ENCODE measurements around the gene MAP2K5. TPM values are rescaled to one million over a fixed set of nuclear protein-coding genes. Genes with fewer than 3 reads are reported as not detected.

Gene MAP2K5
- polyA plus RNA-seq, 1 donor = 23.6 TPM

DNA sequence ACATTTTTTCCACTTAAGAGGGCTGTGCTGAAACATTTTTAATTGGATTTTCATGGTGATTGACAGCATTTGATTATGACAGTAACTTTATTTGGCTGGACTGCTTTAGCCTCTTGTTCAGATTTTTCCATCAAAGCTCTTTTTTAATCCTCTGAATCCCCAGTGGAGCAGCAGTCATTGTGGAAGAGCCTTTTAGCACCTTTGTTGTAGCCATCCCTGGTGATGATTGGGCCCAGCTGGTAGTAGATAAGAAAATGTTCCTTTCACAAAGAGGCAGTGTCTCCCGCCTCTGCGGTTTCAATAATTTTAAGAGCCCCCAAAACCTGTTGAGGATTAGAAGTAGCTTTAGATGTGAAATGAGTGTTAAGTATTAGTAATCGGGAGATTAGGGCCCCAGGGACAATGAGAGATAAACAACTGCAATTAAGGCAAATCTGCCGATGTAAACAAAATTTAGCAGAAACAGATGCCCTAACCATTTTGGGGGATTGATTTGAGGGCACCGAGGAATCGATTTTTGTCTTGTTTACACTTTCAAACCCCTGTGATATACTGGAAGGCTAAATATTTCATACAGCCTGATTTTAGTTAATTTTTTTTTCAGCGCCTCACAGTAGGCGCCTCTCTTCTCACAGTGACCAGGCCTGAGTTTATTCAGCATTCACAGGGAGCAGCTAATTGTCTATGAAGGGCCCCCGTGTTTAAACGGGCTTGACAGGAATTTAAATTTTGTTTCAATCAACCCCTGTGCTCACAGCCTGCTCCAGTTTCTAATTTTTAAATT lies 239.6 kb downstream of the MAP2K5 start:
- DNase-seq = no peak

DNA sequence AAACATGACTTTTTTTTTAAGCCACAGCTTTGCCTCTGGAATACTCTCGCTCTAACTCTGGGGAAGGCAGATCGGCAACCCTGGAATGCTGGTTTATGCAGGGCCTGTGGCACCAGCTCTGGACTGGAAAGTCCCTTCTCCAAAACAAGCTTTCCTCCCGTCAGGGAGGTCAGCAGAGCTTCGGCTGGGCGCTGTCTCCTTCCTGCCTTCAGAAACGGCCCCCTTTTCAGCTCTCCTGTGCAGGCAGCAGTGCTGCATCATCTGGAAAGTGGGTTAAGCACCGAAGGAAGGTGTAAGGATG lies 240.1 kb downstream of the MAP2K5 start:
- no peak for DNase-seq

DNA sequence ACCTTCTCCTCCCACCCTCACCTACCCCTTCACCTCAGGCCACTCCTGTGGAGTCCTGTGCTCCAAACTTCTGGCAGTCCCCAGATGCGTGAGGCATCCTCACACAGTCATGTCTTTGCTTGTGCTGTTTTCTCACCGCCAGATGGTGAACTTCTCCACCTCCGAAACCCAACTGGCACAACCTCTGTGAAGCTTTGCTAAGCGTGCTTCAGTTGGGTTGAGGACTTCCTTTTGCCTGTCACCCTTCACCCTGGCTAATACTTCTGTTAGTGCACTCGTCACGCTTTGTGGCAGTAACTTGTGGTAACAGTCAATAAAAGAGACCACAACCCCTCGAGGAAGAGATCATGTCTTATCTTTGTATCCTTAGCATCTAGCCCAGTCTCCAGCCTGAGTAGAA lies 240.8 kb downstream of the MAP2K5 start:
- no peak for DNase-seq

DNA sequence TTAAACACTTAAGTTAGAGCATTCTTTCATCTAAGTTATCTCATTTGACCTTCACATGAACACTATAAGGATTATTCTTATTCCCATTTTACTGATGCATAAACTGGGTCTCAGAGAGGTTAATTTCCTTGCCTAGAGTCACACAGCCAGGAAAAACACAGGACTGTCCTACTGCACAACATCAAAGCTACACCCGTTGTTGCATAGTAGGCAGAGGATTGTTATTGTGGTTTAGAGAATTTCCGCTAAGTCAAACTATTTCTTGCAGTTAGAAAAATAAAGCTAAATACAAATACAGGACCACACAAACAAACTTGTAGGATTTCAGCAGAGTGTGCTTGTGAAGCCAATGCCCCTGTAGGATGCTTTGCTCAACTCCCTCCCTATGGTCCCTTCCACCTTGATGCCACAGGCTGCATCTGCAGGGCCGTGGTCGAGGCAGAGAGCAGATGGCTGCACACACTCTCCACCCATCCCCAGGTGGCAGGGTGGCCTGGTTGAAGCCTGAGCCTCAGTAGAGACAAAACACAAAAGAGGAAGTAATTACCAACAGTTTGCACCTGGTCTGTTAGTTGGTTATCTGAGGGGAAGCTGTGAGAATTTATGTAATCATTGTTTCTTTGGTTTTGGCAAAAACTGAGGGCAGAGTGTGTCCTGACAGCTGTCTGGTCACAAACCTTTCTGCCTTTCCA lies 241.7 kb downstream of the MAP2K5 start:
- DNase-seq = no peak

DNA sequence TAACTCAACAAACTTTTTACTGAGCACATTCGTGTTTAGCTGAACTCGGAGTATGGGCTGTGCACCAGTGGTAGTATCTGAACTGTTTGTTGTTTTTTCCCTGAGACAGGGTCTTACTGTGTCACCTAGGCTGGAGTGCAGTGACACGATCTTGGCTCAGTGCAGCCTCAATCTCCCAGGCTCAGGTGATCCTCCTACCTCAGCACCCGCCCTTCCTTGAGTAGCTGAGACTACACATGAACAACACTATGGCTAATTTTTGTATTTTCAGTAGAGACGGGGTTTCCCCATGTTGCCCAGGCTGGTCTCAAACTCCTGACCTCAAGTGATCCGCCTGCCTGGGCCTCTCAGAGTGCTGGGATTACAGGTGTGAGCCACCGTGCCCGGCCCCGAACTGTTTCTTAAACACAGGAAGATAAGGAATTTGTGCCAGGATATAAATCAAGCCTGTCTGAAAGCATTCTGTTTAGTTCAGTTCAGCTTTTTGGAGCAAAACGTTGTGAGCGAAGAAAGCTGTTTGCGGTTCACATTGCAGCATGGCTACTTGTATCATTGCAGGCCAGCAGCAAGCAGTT lies 242.4 kb downstream of the MAP2K5 start:
- no peak for DNase-seq

DNA sequence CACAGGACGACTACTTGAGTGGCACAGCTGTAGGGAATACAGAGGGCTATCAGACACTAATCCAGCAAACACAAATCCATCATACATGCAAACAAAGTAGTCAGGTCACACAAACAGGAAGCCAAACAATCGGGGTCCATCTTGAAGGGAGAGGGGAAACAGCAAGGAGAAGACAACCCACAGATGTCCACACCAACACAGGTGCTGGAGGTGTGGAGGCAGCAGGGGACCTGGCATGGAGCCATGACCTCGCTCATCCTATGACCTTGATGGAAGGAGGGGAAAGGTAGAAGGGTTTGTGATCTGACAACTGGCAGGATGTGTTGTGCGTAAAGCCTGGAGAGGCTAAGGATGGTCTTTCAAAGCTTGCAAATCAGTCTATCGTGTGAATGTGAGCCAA lies 242.9 kb downstream of the MAP2K5 start:
- no peak for DNase-seq

DNA sequence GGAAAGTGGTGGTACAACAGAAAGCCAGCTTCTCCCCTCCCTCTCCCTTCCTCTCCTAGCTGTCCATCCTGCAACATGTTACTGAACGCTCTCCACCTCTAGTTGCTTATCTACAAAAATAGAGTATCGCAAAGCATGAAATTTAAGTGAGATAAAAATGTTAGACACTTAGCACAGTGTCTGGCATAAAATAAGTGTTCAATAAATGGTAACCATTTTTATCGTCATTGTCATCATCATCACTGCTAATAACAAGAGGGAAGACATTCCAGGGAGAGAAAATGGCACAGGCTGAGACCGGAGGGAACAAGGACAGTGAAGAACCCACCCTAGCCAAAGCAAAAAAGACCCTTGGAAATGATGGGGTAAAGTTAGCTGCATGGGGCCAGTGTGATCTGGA lies 244.1 kb downstream of the MAP2K5 start:
- no peak for DNase-seq

DNA sequence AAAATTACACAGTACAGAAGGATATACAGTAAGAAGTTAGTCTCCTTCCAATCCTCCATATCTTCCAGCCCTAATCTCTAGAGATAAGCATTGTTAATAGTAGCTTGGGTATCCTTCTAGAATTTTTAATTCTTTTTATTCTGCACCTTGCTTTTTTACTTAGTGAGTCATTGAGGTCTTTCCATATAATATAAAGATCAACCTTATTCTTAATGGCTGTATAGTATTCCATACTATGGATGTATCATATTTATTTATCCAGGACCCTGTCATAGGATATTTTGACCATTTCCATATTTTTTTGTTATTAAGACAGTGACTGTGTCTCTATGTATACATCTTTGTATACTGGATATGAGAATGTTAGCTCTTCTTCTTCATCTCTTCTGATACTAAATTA lies 246.5 kb downstream of the MAP2K5 start:
- no peak for DNase-seq

DNA sequence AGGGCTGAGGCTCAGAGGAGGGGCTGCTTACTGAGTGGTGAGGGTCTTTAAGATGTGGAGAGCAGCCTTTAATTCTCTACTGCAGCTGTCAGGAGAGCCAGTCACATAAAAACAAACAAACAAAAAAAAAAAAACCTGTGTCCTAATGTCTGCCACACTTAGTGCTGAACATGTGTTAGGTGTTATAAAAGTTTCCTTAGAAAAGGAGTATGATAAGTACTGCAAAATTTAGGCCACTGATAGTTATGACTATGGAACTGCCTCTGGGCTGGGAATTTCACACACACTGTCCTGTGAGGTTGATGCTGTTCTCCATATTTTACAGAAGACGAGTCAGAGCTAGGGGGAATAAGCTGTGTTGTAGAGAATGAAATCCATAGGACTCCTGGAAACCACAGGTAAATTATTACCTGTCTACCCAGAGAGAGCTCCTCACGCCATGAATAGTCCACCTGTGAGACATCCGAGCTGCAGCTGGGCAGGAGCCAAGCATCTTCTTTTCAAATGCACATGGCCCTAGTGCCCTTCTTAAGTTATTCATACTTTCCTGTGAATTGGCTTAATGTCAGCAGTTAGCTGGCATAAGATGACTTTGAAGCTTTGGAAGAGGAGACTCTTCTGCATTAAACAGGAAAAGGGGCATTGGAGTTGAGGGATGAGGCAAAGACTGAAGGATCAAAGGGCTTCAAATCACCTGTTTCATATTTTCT lies 248.3 kb downstream of the MAP2K5 start:
- DNase-seq = no peak

DNA sequence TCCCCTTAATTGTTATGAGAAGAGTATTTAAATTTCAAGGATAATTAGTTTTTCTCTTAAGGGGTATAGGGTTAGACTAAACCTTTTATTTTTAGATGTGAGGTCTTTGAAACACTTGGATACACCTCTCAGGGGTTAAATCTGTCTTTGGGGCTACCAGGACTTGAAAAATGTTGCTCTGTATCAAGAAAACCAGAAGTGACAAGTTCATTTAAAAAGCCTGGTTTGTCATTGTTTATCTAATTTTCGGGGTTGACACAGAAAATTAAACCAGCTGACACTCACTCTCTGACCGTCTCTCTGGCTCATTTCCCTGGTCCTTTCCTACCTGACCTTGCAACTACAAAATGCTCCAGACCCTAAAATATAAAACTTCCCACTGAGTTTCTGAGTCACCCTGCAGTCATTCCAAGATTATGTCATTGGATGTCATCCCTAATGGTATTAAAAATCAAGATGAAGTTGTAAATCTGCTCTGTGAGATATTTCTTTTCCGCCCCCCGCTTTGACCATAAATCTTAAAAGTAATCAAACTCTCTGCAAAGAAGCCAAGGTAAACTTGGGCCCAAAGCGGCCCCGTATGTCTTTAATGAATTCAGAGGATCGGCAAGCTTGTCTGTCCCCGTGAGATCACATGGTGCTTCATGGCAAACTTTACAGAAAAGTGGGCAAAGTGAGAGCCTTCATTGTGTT lies 249.9 kb downstream of the MAP2K5 start:
- DNase-seq = peak; percentile 46

DNA sequence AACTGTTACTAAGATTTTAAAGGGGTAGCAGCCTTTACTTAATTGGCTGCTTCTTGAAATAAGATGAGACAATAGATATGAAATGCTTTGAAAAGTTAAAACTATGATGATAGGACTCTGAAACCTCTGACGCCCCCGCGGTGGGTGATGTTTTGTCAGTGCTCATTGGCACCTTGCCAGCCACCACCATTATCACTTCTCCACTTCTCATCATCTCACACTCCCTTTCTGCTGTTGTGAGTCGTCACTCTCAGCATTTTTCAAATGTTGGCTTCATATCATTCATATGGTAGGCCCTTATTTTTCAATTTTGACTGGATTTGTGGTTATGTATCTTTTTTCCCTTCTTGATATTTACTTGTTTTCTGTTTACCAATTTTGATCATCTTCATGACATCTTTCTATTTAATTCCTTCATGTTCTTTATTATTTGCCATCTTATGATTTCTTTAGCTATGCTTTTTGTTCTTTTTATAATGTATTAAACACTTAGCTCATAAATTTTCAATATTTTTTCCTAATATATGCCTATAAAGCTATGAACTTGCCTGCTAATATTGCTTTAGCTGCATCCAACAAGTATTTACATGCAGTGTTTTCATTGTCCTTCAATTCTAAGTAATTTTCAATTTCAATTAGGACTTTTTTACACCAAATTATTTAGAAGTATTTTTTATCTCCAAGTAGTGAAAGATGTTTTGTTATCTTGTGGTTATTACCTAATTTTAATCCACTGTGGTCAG lies 252.5 kb downstream of the MAP2K5 start:
- no peak for DNase-seq

DNA sequence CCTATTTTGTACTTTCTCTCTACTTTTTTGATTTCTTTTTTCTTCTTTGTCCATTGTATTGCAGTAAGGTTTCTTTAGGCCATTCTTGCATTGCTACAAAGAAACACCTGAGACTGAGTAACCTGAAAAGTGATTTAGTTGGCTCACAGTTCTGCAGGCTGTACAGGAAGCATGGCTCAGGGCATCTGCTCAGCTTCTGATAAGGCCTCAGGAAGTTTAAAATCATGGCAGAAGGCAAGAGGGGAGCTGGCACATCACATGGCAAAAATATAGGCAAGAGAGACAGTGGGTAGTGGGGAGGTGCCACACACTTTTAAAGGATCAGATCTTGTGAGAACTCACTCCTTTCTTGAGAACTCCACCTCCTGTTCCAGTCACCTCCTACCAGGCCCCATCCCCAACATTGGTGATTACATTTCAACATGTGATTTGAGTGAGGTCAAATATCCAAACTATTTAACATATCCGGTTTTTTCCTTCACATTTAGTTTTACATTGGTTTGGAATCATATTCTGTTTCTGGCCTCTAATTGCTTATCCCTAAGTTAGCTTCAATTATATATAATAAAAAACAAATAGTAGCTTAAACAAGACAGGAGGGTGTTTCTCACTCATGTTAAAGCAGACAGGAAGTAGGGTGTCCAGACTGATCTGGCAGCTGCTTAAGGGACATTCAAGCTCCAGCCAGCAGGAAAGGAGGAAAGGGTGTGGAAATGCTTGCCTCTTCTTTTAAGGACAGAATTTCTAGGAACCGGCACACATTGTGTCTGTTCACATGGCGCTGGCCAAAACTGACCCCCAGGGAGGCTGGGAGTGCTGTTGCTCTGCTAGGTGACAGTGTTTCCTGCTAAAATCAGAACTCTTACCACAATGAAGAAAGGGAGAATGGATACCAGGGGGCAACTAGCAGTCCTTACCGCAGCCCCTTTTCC lies 254.0 kb downstream of the MAP2K5 start:
- DNase-seq = no peak

DNA sequence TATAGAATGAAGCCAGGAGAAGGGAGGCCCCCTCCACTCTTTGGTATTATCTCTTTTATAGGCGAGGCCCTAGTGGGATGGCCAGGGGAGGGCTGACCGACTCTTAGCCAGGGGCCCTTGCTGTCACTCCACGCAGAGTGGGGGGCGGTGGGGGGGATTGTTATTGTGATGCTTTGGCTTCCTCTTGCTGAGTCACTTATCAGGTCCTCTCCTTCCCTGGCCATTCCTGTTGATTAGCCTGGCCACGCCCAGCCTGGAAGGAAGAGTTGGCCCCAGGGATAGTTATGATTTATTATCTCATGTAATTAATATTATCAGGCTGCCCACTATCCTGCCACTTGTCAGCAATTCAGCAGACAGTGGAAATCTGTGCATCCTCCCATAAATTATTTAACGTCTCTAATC lies 257.3 kb downstream of the MAP2K5 start:
- no peak for DNase-seq

DNA sequence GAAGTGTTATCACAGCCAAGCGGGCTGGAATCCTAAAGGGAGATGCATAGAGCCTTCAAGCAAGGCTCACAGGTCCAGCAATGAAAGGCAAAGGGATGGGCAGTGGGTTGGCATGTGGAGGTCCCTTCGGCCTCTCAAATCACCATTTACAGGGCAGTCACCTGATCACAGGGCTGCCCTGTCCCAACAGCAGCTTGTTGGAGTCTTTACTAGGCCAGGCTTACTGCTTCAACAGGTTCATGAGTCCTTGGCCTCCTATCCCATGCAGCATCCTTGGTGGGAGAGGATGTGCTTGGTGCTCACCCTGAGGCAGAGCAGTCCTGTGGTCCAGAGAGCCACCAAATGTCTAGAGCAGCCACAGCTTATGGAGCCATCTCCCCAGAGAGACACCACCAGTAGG lies 258.6 kb downstream of the MAP2K5 start:
- DNase-seq = no peak

DNA sequence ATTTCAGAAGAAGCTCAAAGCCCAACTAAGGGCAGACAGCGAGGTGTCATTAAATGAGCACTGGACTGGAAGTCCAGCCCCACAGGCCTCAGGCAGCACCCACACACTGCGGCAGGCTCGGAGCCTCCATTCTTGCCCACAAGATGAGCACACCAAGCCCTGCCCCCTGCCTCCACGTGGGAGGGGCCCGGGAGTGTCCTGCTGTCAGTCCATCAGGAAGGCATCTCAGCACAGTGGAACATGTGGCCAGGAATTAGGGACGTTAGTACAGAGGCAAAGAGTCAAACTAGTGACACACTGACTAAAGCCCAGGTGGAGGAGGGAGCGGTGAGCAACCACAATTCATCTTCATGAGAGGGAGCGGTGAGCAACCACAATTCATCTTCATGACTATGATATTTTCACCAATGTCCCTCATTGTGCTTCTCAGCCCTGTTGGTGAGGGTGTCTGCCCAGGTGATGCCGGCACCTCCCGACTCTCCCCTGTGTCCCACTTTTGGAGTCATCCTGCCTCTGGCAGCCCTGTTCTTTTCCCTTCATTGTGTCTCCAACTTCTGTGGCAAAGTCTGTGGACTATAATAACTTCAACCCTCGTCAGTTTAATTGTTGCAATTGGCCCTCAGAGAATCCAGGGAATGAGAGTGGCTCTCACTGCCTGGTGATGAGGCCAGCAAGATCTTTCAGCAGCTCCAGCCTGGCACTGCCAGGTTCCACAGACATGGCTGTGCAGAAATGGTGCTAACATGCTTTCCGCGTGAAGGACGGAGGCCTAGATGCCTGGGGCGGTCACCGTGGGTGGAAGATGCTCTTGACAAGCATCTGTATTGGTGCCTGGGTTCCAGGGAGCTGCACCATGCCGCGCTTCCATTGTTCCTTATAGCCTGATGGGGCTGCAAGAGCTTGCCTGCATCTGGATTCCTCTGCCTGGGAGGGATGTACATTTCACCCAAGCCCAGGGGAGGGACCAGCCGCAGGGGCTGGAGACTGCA lies 259.7 kb downstream of the MAP2K5 start:
- no peak for DNase-seq

DNA sequence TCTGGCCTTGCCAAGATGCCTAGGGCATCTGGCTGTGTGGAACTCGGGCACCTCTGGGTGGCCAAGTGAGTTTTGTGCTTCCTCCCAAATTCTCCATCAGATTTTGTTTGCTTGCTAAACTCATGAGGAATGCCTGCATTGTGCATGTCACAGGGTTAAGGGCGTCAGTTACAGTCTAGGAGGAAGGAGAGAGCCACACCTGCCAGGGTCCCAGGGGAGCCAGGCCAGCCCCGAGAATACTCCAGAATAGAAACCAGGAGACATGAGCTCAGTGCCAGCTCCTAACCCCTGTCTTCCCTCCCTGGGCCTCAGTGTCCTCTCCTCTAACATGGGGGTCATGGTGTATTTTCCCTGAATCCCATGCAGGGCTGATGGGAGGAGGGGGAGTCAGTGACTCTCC lies 260.8 kb downstream of the MAP2K5 start:
- no peak for DNase-seq

DNA sequence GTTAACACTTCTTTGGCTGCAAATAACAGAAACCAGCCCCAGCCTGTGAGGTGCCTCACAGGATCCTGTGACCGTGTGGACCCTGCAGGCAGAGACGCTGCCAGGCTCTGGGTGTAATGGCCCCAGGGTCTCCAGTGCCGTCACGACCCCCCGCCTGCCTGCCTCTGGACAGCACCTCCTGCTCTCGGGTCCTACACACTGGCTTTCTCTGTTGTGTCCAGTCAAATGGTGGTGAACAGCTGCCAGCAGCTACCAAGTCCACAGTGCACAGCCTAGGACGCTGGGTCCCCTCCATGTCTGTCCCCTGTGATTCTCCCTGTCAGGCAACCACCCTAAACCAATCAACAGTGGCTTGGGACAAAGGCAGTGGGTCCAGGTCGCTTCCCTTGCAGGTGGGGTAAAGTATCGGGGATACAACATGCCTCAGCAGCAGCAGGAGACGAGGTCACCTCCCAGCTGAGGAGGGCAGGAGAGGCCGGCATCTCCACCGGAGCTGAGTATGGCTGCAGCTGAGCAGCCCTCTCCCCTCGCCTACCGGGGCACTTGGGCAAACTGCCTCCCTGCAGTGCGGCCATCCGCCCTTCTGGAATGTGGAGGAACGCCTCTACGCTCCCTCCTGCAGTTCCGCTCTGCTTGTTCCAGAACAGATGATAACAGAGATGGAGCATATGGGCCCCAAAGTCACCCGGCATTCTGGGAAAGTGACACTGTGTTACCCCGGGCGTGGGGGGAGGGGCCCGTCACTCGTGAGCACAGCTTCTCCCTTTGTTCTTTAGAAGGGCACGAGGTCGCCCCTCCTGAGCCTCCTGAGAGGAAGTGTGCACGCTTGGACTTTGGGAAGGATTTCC lies 261.7 kb downstream of the MAP2K5 start:
- no peak for DNase-seq

DNA sequence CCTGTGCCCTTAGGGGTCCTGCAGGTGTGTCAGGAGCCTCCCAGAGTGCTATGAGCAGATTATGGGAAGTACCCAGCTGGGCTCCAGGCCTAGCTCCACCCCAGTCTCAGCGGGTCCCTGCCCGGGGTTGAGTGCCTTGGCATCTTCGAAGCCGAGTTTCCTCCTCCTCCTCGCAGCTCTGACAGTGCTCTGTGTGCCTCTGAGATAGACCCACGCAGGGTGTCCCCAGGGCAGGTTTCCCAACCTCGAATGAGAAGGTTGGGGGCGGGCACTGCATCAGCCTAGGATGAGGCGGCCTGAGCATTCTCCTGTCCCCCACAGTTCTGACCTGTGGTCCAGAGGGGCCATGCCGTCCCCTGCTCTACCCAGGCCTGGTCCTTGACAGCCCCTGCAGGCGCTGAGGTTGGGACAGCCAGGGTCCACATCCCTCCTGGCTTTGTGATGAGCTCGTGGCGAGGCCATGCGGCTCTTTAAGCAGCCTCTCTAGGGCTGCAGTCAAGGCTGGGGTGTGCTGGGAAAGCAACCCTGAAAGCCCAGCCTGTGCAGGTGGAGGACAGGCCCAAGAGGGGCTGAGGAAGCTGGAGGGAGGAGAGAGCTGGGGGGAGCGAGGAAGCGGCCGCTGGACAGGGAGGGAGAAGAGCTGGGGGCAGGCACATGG lies 262.6 kb downstream of the MAP2K5 start:
- DNase-seq = no peak
